GM21360 (cell line): ENCODE data around the gene ARHGEF25.
"Not testable (repeated sequence)": the region's sequence is repeated elsewhere in the genome, so short reads cannot be mapped to it uniquely, and the experiment has no call there.

ENCODE experiments used
- ATAC-seq: cut with Tn5 transposase; IDR thresholded peaks from one replicate; pipeline ENCODE4 v1.9.1; 2021; ENCODE audit warnings: mild to moderate bottlenecking, moderate library complexity; ENCODE audit not compliant: unreplicated experiment

Gene ARHGEF25

GRCh38 chr12:57584690-57585089, 26.5 kb upstream of the ARHGEF25 start:
- no peak for ATAC-seq

- no peak for ATAC-seq
Measured at GRCh38 chr12:57585156-57585555, 26.1 kb upstream of the ARHGEF25 start.

- ATAC-seq, result no peak
Measured at GRCh38 chr12:57586128-57586527, 25.1 kb upstream of the ARHGEF25 start.

GRCh38 chr12:57586832-57587429, 24.3 kb upstream of the ARHGEF25 start:
- ATAC-seq, result no peak

- not testable (repeated sequence) for ATAC-seq
Measured at GRCh38 chr12:57588951-57589610, 22.2 kb upstream of the ARHGEF25 start.

- no peak for ATAC-seq
Measured at GRCh38 chr12:57590479-57590863, 20.8 kb upstream of the ARHGEF25 start.

GRCh38 chr12:57590864-57591781, 20.1 kb upstream of the ARHGEF25 start, which contains the start of gene PIP4K2C:
Gene PIP4K2C, plus strand, starts transcription at chr12:57591192. Its CDS starts 98 bp downstream, at chr12:57591290.
- ATAC-seq, result peak; percentile 93

GRCh38 chr12:57591782-57592325, 19.4 kb upstream of the ARHGEF25 start:
- no peak for ATAC-seq

GRCh38 chr12:57592551-57593165, 18.6 kb upstream of the ARHGEF25 start:
- no peak for ATAC-seq

GRCh38 chr12:57593187-57593586, 18.0 kb upstream of the ARHGEF25 start:
- ATAC-seq, result no peak

GRCh38 chr12:57600395-57600794, 10.8 kb upstream of the ARHGEF25 start:
- ATAC-seq, result no peak

- no peak for ATAC-seq
Measured at GRCh38 chr12:57602544-57602943, 8.7 kb upstream of the ARHGEF25 start.

- ATAC-seq, result no peak
Measured at GRCh38 chr12:57603324-57603723, 7.9 kb upstream of the ARHGEF25 start.

GRCh38 chr12:57603815-57604453, 7.3 kb upstream of the ARHGEF25 start:
- no peak for ATAC-seq

GRCh38 chr12:57604454-57604991, 6.7 kb upstream of the ARHGEF25 start, which contains the start of gene DTX3:
Gene DTX3, plus strand, starts transcription at chr12:57604824. Its CDS starts 1,694 bp downstream, at chr12:57606518.
- ATAC-seq, result no peak

GRCh38 chr12:57604992-57605810, 6.0 kb upstream of the ARHGEF25 start:
- ATAC-seq, result no peak

GRCh38 chr12:57605811-57606311, 5.4 kb upstream of the ARHGEF25 start:
- no peak for ATAC-seq

- ATAC-seq, result no peak
Measured at GRCh38 chr12:57606399-57606798, 4.8 kb upstream of the ARHGEF25 start.

GRCh38 chr12:57606821-57607220, 4.4 kb upstream of the ARHGEF25 start:
- ATAC-seq, result no peak
